Ovary (tissue), 3 donors: Measurements from ENCODE around the gene PMF1.

Source experiments
- CTCF ChIP-seq, 3 donors: fragments of 450-650 bp in 2 of 3; fragments of 200-600 bp in 1 of 3; IDR thresholded peaks; one replicate each; pipeline versions ENCODE4 v1.5.1 to v1.8.0; 2016 to 2022; ENCODE audit warnings: antibody characterized with exemption in 3 of 3, mild to moderate bottlenecking in 1 of 3
- POLR2A ChIP-seq: fragments of 450-650 bp; IDR thresholded peaks from one replicate; pipeline ENCODE4 v1.6.1; 2017; ENCODE audit warnings: antibody characterized with exemption, mild to moderate bottlenecking, moderate library complexity
- donor health status: DM: no; HTN: no; CAD: no.

- TF ChIP-seq CTCF (IDR thresholded peaks at IDR 0.05) (no peak), POLR2A (no peak)
Measured at GRCh38 chr1:156193208-156193487, 19.7 kb upstream of the PMF1 start.
